AG10803 (cell line): ENCODE data around the gene SELENOV.

Experiments used
- DNase-seq: peaks from one replicate; pipeline ENCODE4 v3.0.0; 2010; ENCODE audit warnings: low read depth
- H3K4me3 ChIP-seq: 2 replicates; pipeline ENCODE4 v1.5.1; 2011; ENCODE audit warnings: mild to moderate bottlenecking, low read length, control low read depth
- CTCF ChIP-seq: conservative IDR thresholded peaks from 2 replicates; pipeline ENCODE4 v1.5.1; 2011; ENCODE audit warnings: mild to moderate bottlenecking, low read length, control low read depth, inconsistent platforms

SELENOV gene

GRCh38 chr19:39509233-39509632 lies 5.7 kb upstream of the SELENOV start:
- TF ChIP-seq CTCF = no peak
- no peak overlapping the region for H3K4me3 ChIP-seq
- no peak for DNase-seq

DNA sequence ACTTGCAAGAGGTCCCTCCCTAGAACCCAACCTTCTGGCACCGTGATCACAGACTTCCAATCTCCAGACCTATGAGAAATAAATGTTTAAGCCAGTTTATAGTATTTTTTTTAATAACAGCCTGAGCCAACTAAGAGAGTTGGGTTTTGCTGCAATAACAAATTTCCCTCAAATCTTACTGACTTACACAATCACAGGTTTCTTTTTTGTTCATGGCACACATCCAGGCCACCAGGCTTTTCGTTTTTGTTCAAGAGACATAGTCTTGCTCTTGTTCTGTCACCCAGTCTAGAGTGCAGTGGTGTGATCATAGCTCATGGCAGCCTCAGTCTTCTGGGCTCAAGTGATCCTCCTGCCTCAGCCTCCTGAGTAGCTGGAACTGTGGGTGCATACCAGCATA lies 2.0 kb upstream of the SELENOV start:
- TF ChIP-seq CTCF = no peak
- DNase-seq = no peak
- H3K4me3 ChIP-seq = no peak overlapping the region

- no peak overlapping the region; the same call in 1 of the 2 replicates for H3K4me3 ChIP-seq
- DNase-seq = no peak
- no peak for TF ChIP-seq CTCF
Observed at GRCh38 chr19:39515551-39516191, 732 bp downstream of the SELENOV start.

GRCh38 chr19:39516270-39516669 lies 1.3 kb downstream of the SELENOV start:
- no peak for DNase-seq
- TF ChIP-seq CTCF = no peak
- no peak overlapping the region for H3K4me3 ChIP-seq

- DNase-seq = no peak
- H3K4me3 ChIP-seq = no peak overlapping the region
- TF ChIP-seq CTCF = no peak
Observed at GRCh38 chr19:39517432-39517831, 2.5 kb downstream of the SELENOV start.

DNA sequence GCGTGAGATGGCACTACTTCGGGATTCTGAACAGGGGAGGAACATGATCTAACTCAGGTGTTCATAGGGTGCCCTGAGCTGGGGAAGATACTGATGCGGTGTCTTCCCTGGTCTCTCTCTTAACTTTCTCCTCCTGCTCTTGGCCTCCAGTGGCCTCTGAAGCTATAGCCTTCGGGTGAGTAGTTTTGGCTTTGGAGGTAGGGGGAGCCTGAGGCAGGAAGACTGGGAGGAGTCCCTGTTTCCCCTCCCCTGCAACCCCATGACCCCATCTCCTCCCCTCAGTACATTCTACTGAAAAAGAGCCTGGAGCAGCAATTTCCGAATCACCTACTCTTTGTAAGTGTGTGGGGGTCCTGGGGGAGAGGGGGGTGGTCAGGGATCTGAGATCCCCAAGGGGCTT lies 3.5 kb downstream of the SELENOV start:
- no peak for DNase-seq
- TF ChIP-seq CTCF = no peak
- no peak overlapping the region for H3K4me3 ChIP-seq

GRCh38 chr19:39518975-39519374 lies 4.0 kb downstream of the SELENOV start:
- no peak overlapping the region for H3K4me3 ChIP-seq
- no peak for TF ChIP-seq CTCF
- DNase-seq = no peak
